Omental fat pad (tissue), 4 donors: Measurements from ENCODE around the gene CD55. TPM values are rescaled to one million over a fixed set of nuclear protein-coding genes. Genes with fewer than 3 reads are reported as not detected.

Experiments used
- ATAC-seq: fragments of 150-250 bp; one replicate; pipeline ENCODE4 v1.9.1; 2016; ENCODE audit warnings: mild to moderate bottlenecking, moderate library complexity; ENCODE audit not compliant: low FRiP score
- DNase-seq: peaks from one replicate; pipeline ENCODE4 v3.0.0-alpha.2; 2019; ENCODE audit warnings: low spot score
- total RNA-seq, 4 donors: library from RNA; depleted of rRNA; stranded (reverse); fragments of >200 nt; gene quantifications; one replicate each; pipeline ENCODE4 v1.1.0, GENCODE V29; 2016
- TF ChIP-seq, protein P1 (sequence below), 3 donors: fragments of 450-650 bp; IDR thresholded peaks; one replicate each; pipeline ENCODE4 v1.5.1; 2016 to 2017; ENCODE audit warnings: antibody characterized with exemption in 3 of 3, mild to moderate bottlenecking in 3 of 3, moderate library complexity in 2 of 3

CD55 gene
- total RNA-seq, 4 donors from 2014 or later: 86.2 to 468 (median 195) TPM

DNA sequence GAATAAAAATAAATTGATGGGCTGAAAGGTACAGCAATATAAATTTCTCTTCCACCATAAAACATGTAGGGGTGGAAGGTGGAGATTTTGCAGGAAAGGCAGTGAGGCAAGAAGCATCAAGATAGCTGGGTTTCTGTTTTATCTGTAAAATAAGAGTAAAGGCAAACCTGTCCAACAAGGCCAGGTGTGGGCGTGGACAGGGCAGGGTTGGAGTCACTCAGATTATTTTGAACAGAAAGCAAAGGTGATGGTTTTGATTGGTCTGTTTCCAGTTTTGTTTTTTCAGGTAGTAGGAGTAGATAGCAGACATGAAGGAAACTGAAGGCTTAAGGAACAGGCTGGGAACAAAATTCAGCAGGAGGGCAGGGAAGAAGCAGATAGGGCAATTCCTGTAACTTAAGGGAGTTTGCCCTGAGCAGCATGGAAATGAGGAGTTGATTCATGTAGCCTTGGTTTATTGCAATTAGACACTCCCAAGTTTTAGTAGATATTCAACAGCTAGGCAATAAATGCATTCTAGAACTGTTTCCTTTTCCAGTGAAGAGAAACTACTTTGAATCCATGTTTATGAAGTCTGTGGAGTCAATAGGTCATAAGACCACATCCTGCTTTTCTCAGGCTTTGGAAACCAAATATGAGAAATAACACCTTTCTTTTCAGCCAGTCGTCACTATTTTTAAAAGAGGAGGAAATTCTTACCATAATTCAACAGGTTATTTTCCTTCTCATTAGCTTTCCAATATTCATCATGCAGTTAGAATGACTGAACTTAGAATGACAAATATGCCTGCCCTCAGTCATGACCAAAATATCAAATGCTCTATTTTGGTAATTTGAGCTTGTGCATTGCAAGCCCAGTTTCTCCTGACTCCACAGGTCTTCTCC lies 38.7 kb upstream of the CD55 start:
- DNase-seq (no peak), ATAC-seq (no peak)
- TF ChIP-seq, protein P1, sequence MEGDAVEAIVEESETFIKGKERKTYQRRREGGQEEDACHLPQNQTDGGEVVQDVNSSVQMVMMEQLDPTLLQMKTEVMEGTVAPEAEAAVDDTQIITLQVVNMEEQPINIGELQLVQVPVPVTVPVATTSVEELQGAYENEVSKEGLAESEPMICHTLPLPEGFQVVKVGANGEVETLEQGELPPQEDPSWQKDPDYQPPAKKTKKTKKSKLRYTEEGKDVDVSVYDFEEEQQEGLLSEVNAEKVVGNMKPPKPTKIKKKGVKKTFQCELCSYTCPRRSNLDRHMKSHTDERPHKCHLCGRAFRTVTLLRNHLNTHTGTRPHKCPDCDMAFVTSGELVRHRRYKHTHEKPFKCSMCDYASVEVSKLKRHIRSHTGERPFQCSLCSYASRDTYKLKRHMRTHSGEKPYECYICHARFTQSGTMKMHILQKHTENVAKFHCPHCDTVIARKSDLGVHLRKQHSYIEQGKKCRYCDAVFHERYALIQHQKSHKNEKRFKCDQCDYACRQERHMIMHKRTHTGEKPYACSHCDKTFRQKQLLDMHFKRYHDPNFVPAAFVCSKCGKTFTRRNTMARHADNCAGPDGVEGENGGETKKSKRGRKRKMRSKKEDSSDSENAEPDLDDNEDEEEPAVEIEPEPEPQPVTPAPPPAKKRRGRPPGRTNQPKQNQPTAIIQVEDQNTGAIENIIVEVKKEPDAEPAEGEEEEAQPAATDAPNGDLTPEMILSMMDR (IDR thresholded peaks at IDR 0.05): no peak

DNA sequence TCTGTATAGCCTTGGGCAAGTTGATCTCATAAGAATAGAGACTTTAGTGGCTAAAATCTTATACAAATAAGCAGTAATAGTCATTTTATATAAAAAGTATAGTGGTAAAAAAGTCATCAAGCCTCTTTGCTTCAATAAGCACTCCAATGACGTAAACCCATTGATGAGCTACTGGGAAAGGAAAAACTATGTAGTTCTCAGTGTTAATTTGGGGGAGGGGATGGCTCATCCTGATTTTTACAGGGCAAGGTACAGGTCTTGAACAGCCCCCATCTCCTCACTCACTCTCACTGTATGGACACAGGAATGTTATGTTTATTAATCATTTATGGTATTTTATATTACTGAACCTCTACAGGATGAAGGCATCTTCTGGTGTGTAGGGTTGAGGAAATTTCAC lies 38.1 kb upstream of the CD55 start:
- TF ChIP-seq, protein P1 (IDR thresholded peaks at IDR 0.05): no peak
- DNase-seq (no peak), ATAC-seq (no peak)

GRCh38 chr1:207284209-207284897 lies 37.1 kb upstream of the CD55 start:
- ATAC-seq: no peak
- TF ChIP-seq, protein P1 (IDR thresholded peaks at IDR 0.05): no peak
- no peak for DNase-seq

GRCh38 chr1:207286786-207287468 lies 34.6 kb upstream of the CD55 start:
- ATAC-seq (no peak), DNase-seq (no peak)
- TF ChIP-seq, protein P1 (IDR thresholded peaks at IDR 0.05): no peak

GRCh38 chr1:207288315-207288714 lies 33.2 kb upstream of the CD55 start:
- ATAC-seq (no peak), DNase-seq (no peak)
- TF ChIP-seq, protein P1 (IDR thresholded peaks at IDR 0.05): no peak

DNA sequence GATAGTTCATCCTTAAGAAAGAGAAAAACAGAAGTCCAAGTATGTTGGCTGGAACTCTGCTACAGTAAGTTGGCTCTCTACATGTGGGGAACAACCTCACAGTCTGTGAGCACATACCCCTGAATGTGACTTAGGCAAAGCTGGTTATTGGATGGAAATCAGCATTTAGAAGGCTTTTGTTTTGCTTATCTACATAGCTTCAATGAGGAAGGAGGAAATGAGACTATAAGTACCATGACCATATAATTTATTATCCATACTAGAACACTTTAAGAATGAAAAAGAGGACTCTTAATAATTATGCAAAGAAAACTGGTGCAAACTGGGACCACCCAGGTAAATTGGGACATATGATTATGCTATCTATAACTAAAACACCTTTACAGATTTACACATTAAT lies 31.7 kb upstream of the CD55 start:
- TF ChIP-seq, protein P1 (IDR thresholded peaks at IDR 0.05): no peak
- DNase-seq (no peak), ATAC-seq (no peak)
